ENCODE results near the gene ACSL3.

DNA sequence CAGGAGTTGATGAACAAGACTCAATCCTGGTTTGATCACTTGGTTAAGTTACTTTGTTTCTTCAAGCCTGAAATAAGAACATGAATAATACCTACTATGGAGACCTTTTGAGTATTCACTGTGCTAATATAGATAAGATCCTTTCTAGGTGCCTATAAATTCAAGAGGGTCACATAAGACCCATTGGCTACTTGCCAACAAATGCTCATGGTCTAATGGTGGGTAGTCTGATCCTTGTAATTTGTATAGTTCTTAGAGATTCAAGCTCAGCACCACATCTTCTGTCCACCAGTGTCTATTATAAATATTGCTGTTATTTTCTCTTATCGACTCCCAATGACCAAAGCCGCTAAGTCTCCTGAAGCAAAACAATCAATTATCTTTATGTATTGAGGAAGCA is 27.4 kb upstream of the ACSL3 start:
- TF ChIP-seq EZH2 (IDR thresholded peaks at IDR 0.05; ENCODE audit: borderline replicate concordance, low read depth, low read length, severe bottlenecking), result no peak
- no peak for TF ChIP-seq CTCF (IDR thresholded peaks at IDR 0.05; ENCODE audit: extremely low read depth in 1 of 2, insufficient read depth in 1 of 2, low read depth in 1 of 2, low read length in 2 of 2)
- TF ChIP-seq GATA2 (IDR thresholded peaks at IDR 0.05; ENCODE audit: insufficient read depth, insufficient read length, low read depth, low read length), result no peak
- TF ChIP-seq MYC (IDR thresholded peaks at IDR 0.05; ENCODE audit: low read depth, low read length), result no peak
- no peak for TF ChIP-seq POLR2A (IDR thresholded peaks at IDR 0.05; ENCODE audit: low read depth, low read length)

Data from endothelial cell of umbilical vein (primary cell).